SK-N-SH treated with all-trans-retinoic acid at 6 μM for 48 hours (cell line): ENCODE measurements around the gene PARP1.

Experiments
- ATAC-seq: fragments of 200-7000 bp; cut with Tn5 transposase; 3 replicates; pipeline ENCODE4 v1.9.1; 2020; ENCODE audit warnings: mild to moderate bottlenecking, moderate library complexity
- ARNTL ChIP-seq: fragments of 450-650 bp; formaldehyde crosslinking; IDR thresholded peaks from 2 replicates; pipeline ENCODE4 v1.5.0; 2020; ENCODE audit warnings: low read depth, mild to moderate bottlenecking, moderate library complexity, borderline replicate concordance
- BACH2 ChIP-seq: fragments of 250-450 bp; sonication (Bioruptor Pico); IDR thresholded peaks from 2 replicates; pipeline ENCODE4 v1.9.0; 2021; ENCODE audit warnings: mild to moderate bottlenecking, borderline replicate concordance
- CREB5 ChIP-seq: fragments of 250-450 bp; sonication (Bioruptor Pico); IDR thresholded peaks from 2 replicates; pipeline ENCODE4 v1.5.1; 2020; ENCODE audit warnings: low read depth, mild to moderate bottlenecking, moderate library complexity
- CSDC2 ChIP-seq: fragments of 250-450 bp; sonication (Bioruptor Pico); IDR thresholded peaks from 2 replicates; pipeline ENCODE4 v1.5.0; 2020; ENCODE audit warnings: mild to moderate bottlenecking, moderate library complexity
- CSRNP3 ChIP-seq: fragments of 250-450 bp; sonication (Bioruptor Pico); IDR thresholded peaks from 2 replicates; pipeline ENCODE4 v1.5.1; 2021; ENCODE audit warnings: mild to moderate bottlenecking, moderate library complexity
- ESRRG ChIP-seq: fragments of 250-450 bp; sonication (Bioruptor Pico); IDR thresholded peaks from 2 replicates; pipeline ENCODE4 v1.6.1; 2021; ENCODE audit warnings: mild to moderate bottlenecking
- GLIS3 ChIP-seq: fragments of 250-450 bp; sonication (Bioruptor Pico); IDR thresholded peaks from 2 replicates; pipeline ENCODE4 v1.5.0; 2020; ENCODE audit warnings: mild to moderate bottlenecking, moderate library complexity
- ISL1 ChIP-seq: fragments of 250-450 bp; sonication (Bioruptor Pico); IDR thresholded peaks from 2 replicates; pipeline ENCODE4 v2.1.2; 2022; ENCODE audit warnings: mild to moderate bottlenecking, moderate library complexity
- OSR1 ChIP-seq: fragments of 250-450 bp; sonication (Bioruptor Pico); IDR thresholded peaks from 2 replicates; pipeline ENCODE4 v1.8.0; 2022; ENCODE audit warnings: moderate library complexity, mild to moderate bottlenecking, inconsistent platforms
- PATZ1 ChIP-seq: fragments of 250-450 bp; sonication (Bioruptor Pico); IDR thresholded peaks from 2 replicates; pipeline ENCODE4 v1.8.0; 2020; ENCODE audit warnings: mild to moderate bottlenecking, moderate library complexity, borderline replicate concordance
- POU6F1 ChIP-seq: fragments of 250-450 bp; sonication (Bioruptor Pico); IDR thresholded peaks from 2 replicates; pipeline ENCODE4 v1.8.0; 2021; ENCODE audit warnings: low read depth, mild to moderate bottlenecking, moderate library complexity, borderline replicate concordance
- PPARA ChIP-seq: fragments of 250-450 bp; sonication (Bioruptor Pico); IDR thresholded peaks from 2 replicates; pipeline ENCODE4 v1.5.0; 2020; ENCODE audit warnings: mild to moderate bottlenecking, borderline replicate concordance
- RARB ChIP-seq: fragments of 250-450 bp; sonication (Bioruptor Pico); IDR thresholded peaks from 2 replicates; pipeline ENCODE4 v1.8.0; 2021; ENCODE audit warnings: mild to moderate bottlenecking, moderate library complexity
- SNAI2 ChIP-seq: fragments of 250-450 bp; sonication (Bioruptor Pico); IDR thresholded peaks from 2 replicates; pipeline ENCODE4 v1.5.0; 2020; ENCODE audit warnings: mild to moderate bottlenecking, moderate library complexity
- TCF4 ChIP-seq: fragments of 250-450 bp; sonication (Bioruptor Pico); IDR thresholded peaks from 2 replicates; pipeline ENCODE4 v1.8.0; 2021; ENCODE audit warnings: mild to moderate bottlenecking, moderate library complexity, borderline replicate concordance
- TOX ChIP-seq: fragments of 250-450 bp; sonication (Bioruptor Pico); IDR thresholded peaks from 2 replicates; pipeline ENCODE4 v1.8.0; 2021; ENCODE audit warnings: mild to moderate bottlenecking, moderate library complexity, borderline replicate concordance
- TSHZ2 ChIP-seq: fragments of 250-450 bp; sonication (Bioruptor Pico); IDR thresholded peaks from 2 replicates; pipeline ENCODE4 v1.5.0; 2020; ENCODE audit warnings: mild to moderate bottlenecking, moderate library complexity
- ZC3H10 ChIP-seq: fragments of 250-450 bp; sonication (Bioruptor Pico); IDR thresholded peaks from 2 replicates; pipeline ENCODE4 v1.5.1; 2021; ENCODE audit warnings: mild to moderate bottlenecking, moderate library complexity
- ZFP3 ChIP-seq: fragments of 250-450 bp; sonication (Bioruptor Pico); IDR thresholded peaks from 2 replicates; pipeline ENCODE4 v1.5.0; 2020; ENCODE audit warnings: mild to moderate bottlenecking, moderate library complexity
- ZFP30 ChIP-seq: fragments of 450-650 bp; formaldehyde crosslinking; IDR thresholded peaks from 2 replicates; pipeline ENCODE4 v1.5.0; 2022; ENCODE audit warnings: mild to moderate bottlenecking, moderate library complexity
- ZNF565 ChIP-seq: fragments of 450-650 bp; formaldehyde crosslinking; conservative IDR thresholded peaks from 2 replicates; pipeline ENCODE4 v1.5.0; 2020; ENCODE audit warnings: low read depth, mild to moderate bottlenecking, moderate library complexity
- ZNF70 ChIP-seq: fragments of 450-650 bp; formaldehyde crosslinking; IDR thresholded peaks from 2 replicates; pipeline ENCODE4 v1.5.0; 2020; ENCODE audit warnings: mild to moderate bottlenecking, moderate library complexity
- ZNF8 ChIP-seq: fragments of 450-650 bp; formaldehyde crosslinking; IDR thresholded peaks from 2 replicates; pipeline ENCODE4 v1.5.0; 2020; ENCODE audit warnings: mild to moderate bottlenecking, moderate library complexity

The PARP1 gene

GRCh38 chr1:226429858-226430715, 22.2 kb upstream of the PARP1 start:
- TF ChIP-seq TSHZ2 (CRISPR knock-in tag) (no peak), ZNF565 (CRISPR knock-in tag) (no peak), OSR1 (CRISPR knock-in tag) (no peak), ZC3H10 (CRISPR knock-in tag) (no peak), ZNF8 (CRISPR knock-in tag) (no peak), ESRRG (CRISPR knock-in tag) (no peak), PPARA (CRISPR knock-in tag) (no peak), CSRNP3 (no peak), RARB (CRISPR knock-in tag) (no peak), PATZ1 (CRISPR knock-in tag) (no peak), ZFP3 (CRISPR knock-in tag) (no peak), CSDC2 (CRISPR knock-in tag) (no peak), ARNTL (CRISPR knock-in tag) (no peak), ISL1 (no peak), POU6F1 (CRISPR knock-in tag) (no peak), TOX (CRISPR knock-in tag) (no peak), ZFP30 (CRISPR knock-in tag) (no peak), ZNF70 (CRISPR knock-in tag) (no peak), BACH2 (CRISPR knock-in tag) (no peak), GLIS3 (CRISPR knock-in tag) (no peak)
- ATAC-seq: no peak; the same call in 2 of the 3 replicates

GRCh38 chr1:226428791-226429461, 21.0 kb upstream of the PARP1 start:
- no peak for ATAC-seq
- TF ChIP-seq TCF4 (CRISPR knock-in tag): no peak
- TF ChIP-seq SNAI2 (CRISPR knock-in tag): no peak
- TF ChIP-seq TOX (CRISPR knock-in tag): no peak
- TF ChIP-seq ZFP30 (CRISPR knock-in tag): no peak
- TF ChIP-seq PATZ1 (CRISPR knock-in tag): no peak
- no peak for TF ChIP-seq POU6F1 (CRISPR knock-in tag)
- no peak for TF ChIP-seq PPARA (CRISPR knock-in tag)
- no peak for TF ChIP-seq OSR1 (CRISPR knock-in tag)
- no peak for TF ChIP-seq ZNF70 (CRISPR knock-in tag)
- no peak for TF ChIP-seq CREB5 (CRISPR knock-in tag)
- TF ChIP-seq, all 23 proteins: peak for 0
